ENCODE measurements around the gene SLC9A7.

SLC9A7 gene

GRCh38 chrX:46624090-46624786 lies 134.7 kb downstream of the SLC9A7 start:
- Histone ChIP-seq H3K27me3 (replicated peaks; ENCODE audit: control insufficient read depth, insufficient read depth, low read length) (no peaks in the 10 kb centered on the region), H3K4me3 (replicated peaks; ENCODE audit: low read depth, low read length) (no peak overlapping the region), H3K36me3 (ENCODE audit: control insufficient read depth, insufficient read depth, low read length) (peaks cover 4% of the 10 kb centered on the region)
- DNase-seq (ENCODE audit: extremely low read depth, insufficient read length) = no peak
- no peak for TF ChIP-seq CTCF (IDR thresholded peaks at IDR 0.05; ENCODE audit: insufficient read depth, low read length, poor library complexity, severe bottlenecking)

- DNase-seq (ENCODE audit: extremely low read depth, insufficient read length) = no peak
- Histone ChIP-seq H3K27me3 (replicated peaks; ENCODE audit: control insufficient read depth, insufficient read depth, low read length) (no peaks in the 10 kb centered on the region), H3K4me3 (replicated peaks; ENCODE audit: low read depth, low read length) (no peak overlapping the region), H3K36me3 (ENCODE audit: control insufficient read depth, insufficient read depth, low read length) (peaks cover 4% of the 10 kb centered on the region)
- TF ChIP-seq CTCF (IDR thresholded peaks at IDR 0.05; ENCODE audit: insufficient read depth, low read length, poor library complexity, severe bottlenecking) = no peak
Measured at GRCh38 chrX:46621572-46621971, 137.3 kb downstream of the SLC9A7 start.

- no peak overlapping the region for H3K4me3 ChIP-seq (replicated peaks; ENCODE audit: low read depth, low read length)
- TF ChIP-seq CTCF (IDR thresholded peaks at IDR 0.05; ENCODE audit: insufficient read depth, low read length, poor library complexity, severe bottlenecking) = no peak
- no peak for DNase-seq (ENCODE audit: extremely low read depth, insufficient read length)
- H3K27me3 ChIP-seq (replicated peaks; ENCODE audit: control insufficient read depth, insufficient read depth, low read length) = no peaks in the 10 kb centered on the region
- peaks cover 4% of the 10 kb centered on the region for H3K36me3 ChIP-seq (ENCODE audit: control insufficient read depth, insufficient read depth, low read length)
Measured at GRCh38 chrX:46620505-46620904, 138.4 kb downstream of the SLC9A7 start.

- Histone ChIP-seq H3K27me3 (replicated peaks; ENCODE audit: control insufficient read depth, insufficient read depth, low read length) (no peaks in the 10 kb centered on the region), H3K36me3 (ENCODE audit: control insufficient read depth, insufficient read depth, low read length) (peaks cover 8% of the 10 kb centered on the region), H3K4me3 (replicated peaks; ENCODE audit: low read depth, low read length) (no peak overlapping the region)
- no peak for TF ChIP-seq CTCF (IDR thresholded peaks at IDR 0.05; ENCODE audit: insufficient read depth, low read length, poor library complexity, severe bottlenecking)
- no peak for DNase-seq (ENCODE audit: extremely low read depth, insufficient read length)
Measured at GRCh38 chrX:46618947-46619346, 140.0 kb downstream of the SLC9A7 start.

- peaks cover 6% of the 10 kb centered on the region for H3K36me3 ChIP-seq (ENCODE audit: control insufficient read depth, insufficient read depth, low read length)
- no peak overlapping the region for H3K4me3 ChIP-seq (replicated peaks; ENCODE audit: low read depth, low read length)
- no peak for TF ChIP-seq CTCF (IDR thresholded peaks at IDR 0.05; ENCODE audit: insufficient read depth, low read length, poor library complexity, severe bottlenecking)
- no peak for DNase-seq (ENCODE audit: extremely low read depth, insufficient read length)
- H3K27me3 ChIP-seq (replicated peaks; ENCODE audit: control insufficient read depth, insufficient read depth, low read length) = no peaks in the 10 kb centered on the region
Measured at GRCh38 chrX:46617906-46618305, 141.0 kb downstream of the SLC9A7 start.

All from GM06990 (cell line).